Measurements from ENCODE around the gene SDR9C7. TPM values are rescaled to one million over a fixed set of nuclear protein-coding genes. Genes with fewer than 3 reads are reported as not detected.

SDR9C7 gene
- total and polyA plus RNA-seq, 2 of the 8 experiments (the other 6 are each of a cell fraction or from before 2014, with no cell fraction given) = 0.11 TPM; not detected in 1

- H2BK5ac ChIP-seq (ENCODE audit: low read depth, low read length) = no peak overlapping the region
- H3K36me3 ChIP-seq (ENCODE audit: control insufficient read depth in 2 of 4, insufficient read depth in 4 of 4, low read length in 3 of 4) = no peaks in the 10 kb centered on the region
- 83% methylated on average over 6 of the region's 6 CpGs; no CpG with 5 or more reads in 1 of the 2 experiments for WGBS, 2 experiments (ENCODE audit: extremely low coverage in 1 of 2, insufficient coverage in 1 of 2, insufficient read length in 1 of 2, insufficient replicate concordance in 2 of 2, low coverage in 1 of 2, low lambda C conversion rate in 2 of 2, missing lambda C conversion rate in 1 of 2)
- H3K27me3 ChIP-seq (replicated peaks in 1 of 4; ENCODE audit: control insufficient read depth in 3 of 4, extremely low read depth in 1 of 4, insufficient read depth in 3 of 4, low read length in 3 of 4) = no peaks in the 10 kb centered on the region
- no peaks in the 10 kb centered on the region for H3K79me1 ChIP-seq (ENCODE audit: low read depth, low read length)
- no peak overlapping the region for H3K18ac ChIP-seq (ENCODE audit: extremely low read depth, low read length)
- no peak overlapping the region for H2AFZ ChIP-seq (ENCODE audit: low read length)
- H2BK120ac ChIP-seq (replicated peaks; ENCODE audit: low read depth, low read length) = no peak overlapping the region
- no peaks in the 10 kb centered on the region for H3K79me2 ChIP-seq (ENCODE audit: control insufficient read depth in 1 of 2, insufficient read depth in 2 of 2, low read length in 2 of 2)
- no peak overlapping the region for H4K91ac ChIP-seq (replicated peaks; ENCODE audit: insufficient read length, low read length)
- H3K14ac ChIP-seq (ENCODE audit: insufficient read length) = no peak overlapping the region
- no peak overlapping the region for H2AK5ac ChIP-seq (ENCODE audit: low read depth, low read length)
- H3K23ac ChIP-seq (ENCODE audit: insufficient read length) = no peak overlapping the region
- no peak overlapping the region for H3K4ac ChIP-seq (replicated peaks; ENCODE audit: insufficient read length, low read depth, low read length)
- H2BK20ac ChIP-seq (ENCODE audit: low read length) = no peak overlapping the region
- H3K4me1 ChIP-seq (replicated peaks in 1 of 4; ENCODE audit: control insufficient read depth in 3 of 4, insufficient read depth in 4 of 4, low read length in 3 of 4) = no peaks in the 10 kb centered on the region
- POLR2A ChIA-PET (ENCODE audit: partially characterized antibody) = no interaction called here
- no peak overlapping the region for H3K27ac ChIP-seq (ENCODE audit: low read depth, low read length)
- no peak overlapping the region for H2BK12ac ChIP-seq (ENCODE audit: low read depth, low read length)
- no peak overlapping the region for H2BK15ac ChIP-seq (ENCODE audit: low read length)
- H4K5ac ChIP-seq (ENCODE audit: insufficient read length, low read depth, low read length) = no peak overlapping the region
- H4K20me1 ChIP-seq (replicated peaks in 1 of 2; ENCODE audit: control insufficient read depth in 1 of 2, insufficient read depth in 2 of 2, low read length in 2 of 2) = no peaks in the 10 kb centered on the region
- FAIRE-seq (no peak), DNase-seq (ENCODE audit: low read depth in 1 of 2, low spot score in 2 of 2) (no peak)
- CTCF ChIA-PET (ENCODE audit: partially characterized antibody) = interaction anchor here (1.5 kb wide), 1 partner anchor 33 kb away, joined by 3 read pairs; no protein-coding TSS in a partner anchor
- H4K8ac ChIP-seq (ENCODE audit: extremely low read depth, insufficient read depth, low read length) = no peak overlapping the region
- H3K9ac ChIP-seq (replicated peaks in 1 of 4; ENCODE audit: extremely low read depth in 1 of 4, low read depth in 3 of 4, low read length in 3 of 4) = no peak overlapping the region
- H3K4me3 ChIP-seq (ENCODE audit: extremely low read depth in 1 of 4, insufficient read depth in 2 of 4, low read depth in 3 of 4, low read length in 4 of 4) = no peak overlapping the region
- H3K4me2 ChIP-seq (ENCODE audit: insufficient read depth in 1 of 2, low read depth in 2 of 2, low read length in 2 of 2) = no peak overlapping the region
- peaks cover 19 to 20% of the 10 kb centered on the region in 2 experiments for H3K9me3 ChIP-seq (ENCODE audit: insufficient read depth in 2 of 2, low read depth in 1 of 2, low read length in 1 of 2)
- no peaks in the 10 kb centered on the region for H3K23me2 ChIP-seq (ENCODE audit: low read depth, low read length)
- H3K56ac ChIP-seq (replicated peaks; ENCODE audit: insufficient read length, low read depth, low read length) = no peak overlapping the region
- TF ChIP-seq MAFK (IDR thresholded peaks at IDR 0.05; ENCODE audit: low read depth, low read length) = no peak
- no peak for TF ChIP-seq TBP (IDR thresholded peaks at IDR 0.05; ENCODE audit: low read depth, low read length)
- no peak for TF ChIP-seq TAF1 (IDR thresholded peaks at IDR 0.05; ENCODE audit: low read depth, low read length)
- no peak for TF ChIP-seq RNF2 (IDR thresholded peaks at IDR 0.05; ENCODE audit: borderline replicate concordance, low read depth, low read length, missing control alignments, poor library complexity, severe bottlenecking)
- no peak for TF ChIP-seq SIN3A (conservative IDR thresholded peaks at IDR 0.05 in 1 of 2, IDR thresholded peaks at IDR 0.05 in 1 of 2; ENCODE audit: low read depth in 1 of 2, low read length in 2 of 2)
- no peak for TF ChIP-seq CEBPB (IDR thresholded peaks at IDR 0.05; ENCODE audit: low read depth, low read length)
- TF ChIP-seq BACH1 (IDR thresholded peaks at IDR 0.05; ENCODE audit: low read length) = no peak
- no peak for TF ChIP-seq SIRT6 (IDR thresholded peaks at IDR 0.05; ENCODE audit: low read length)
- no peak for TF ChIP-seq CHD2 (IDR thresholded peaks at IDR 0.05; ENCODE audit: low read length)
- TF ChIP-seq TEAD4 (IDR thresholded peaks at IDR 0.05; ENCODE audit: low read depth, low read length) = no peak
- no peak for TF ChIP-seq GABPA (IDR thresholded peaks at IDR 0.05; ENCODE audit: borderline replicate concordance, insufficient read depth, low read length)
- no peak for TF ChIP-seq SP1 (IDR thresholded peaks at IDR 0.05; ENCODE audit: low read depth, low read length)
- TF ChIP-seq ATF2 (IDR thresholded peaks at IDR 0.05; ENCODE audit: low read length) = no peak
- TF ChIP-seq TAF7 (optimal IDR thresholded peaks at IDR 0.05; ENCODE audit: borderline replicate concordance, low read depth, low read length) = no peak
Observed at GRCh38 chr12:56954958-56955355, 20.7 kb upstream of the SDR9C7 start.

Data from H1 (cell line).